Stimulated activated naive CD8-positive, alpha-beta T cell treated with anti-CD3 and anti-CD28 coated beads, Interleukin-15, Interleukin-2, amounts not matched to agents 100 U/mL and 50 U/mL, for 24 hours (primary cell): ENCODE results near the gene CDH8.

Experiments used
- ATAC-seq: fragments of 150-1000 bp; cut with Tn5 transposase; one replicate; pipeline ENCODE4 v1.10.0; 2021
- DNase-seq: peaks from one replicate; pipeline ENCODE4 v3.0.0; 2021

Gene CDH8, protein sequence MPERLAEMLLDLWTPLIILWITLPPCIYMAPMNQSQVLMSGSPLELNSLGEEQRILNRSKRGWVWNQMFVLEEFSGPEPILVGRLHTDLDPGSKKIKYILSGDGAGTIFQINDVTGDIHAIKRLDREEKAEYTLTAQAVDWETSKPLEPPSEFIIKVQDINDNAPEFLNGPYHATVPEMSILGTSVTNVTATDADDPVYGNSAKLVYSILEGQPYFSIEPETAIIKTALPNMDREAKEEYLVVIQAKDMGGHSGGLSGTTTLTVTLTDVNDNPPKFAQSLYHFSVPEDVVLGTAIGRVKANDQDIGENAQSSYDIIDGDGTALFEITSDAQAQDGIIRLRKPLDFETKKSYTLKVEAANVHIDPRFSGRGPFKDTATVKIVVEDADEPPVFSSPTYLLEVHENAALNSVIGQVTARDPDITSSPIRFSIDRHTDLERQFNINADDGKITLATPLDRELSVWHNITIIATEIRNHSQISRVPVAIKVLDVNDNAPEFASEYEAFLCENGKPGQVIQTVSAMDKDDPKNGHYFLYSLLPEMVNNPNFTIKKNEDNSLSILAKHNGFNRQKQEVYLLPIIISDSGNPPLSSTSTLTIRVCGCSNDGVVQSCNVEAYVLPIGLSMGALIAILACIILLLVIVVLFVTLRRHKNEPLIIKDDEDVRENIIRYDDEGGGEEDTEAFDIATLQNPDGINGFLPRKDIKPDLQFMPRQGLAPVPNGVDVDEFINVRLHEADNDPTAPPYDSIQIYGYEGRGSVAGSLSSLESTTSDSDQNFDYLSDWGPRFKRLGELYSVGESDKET

DNA sequence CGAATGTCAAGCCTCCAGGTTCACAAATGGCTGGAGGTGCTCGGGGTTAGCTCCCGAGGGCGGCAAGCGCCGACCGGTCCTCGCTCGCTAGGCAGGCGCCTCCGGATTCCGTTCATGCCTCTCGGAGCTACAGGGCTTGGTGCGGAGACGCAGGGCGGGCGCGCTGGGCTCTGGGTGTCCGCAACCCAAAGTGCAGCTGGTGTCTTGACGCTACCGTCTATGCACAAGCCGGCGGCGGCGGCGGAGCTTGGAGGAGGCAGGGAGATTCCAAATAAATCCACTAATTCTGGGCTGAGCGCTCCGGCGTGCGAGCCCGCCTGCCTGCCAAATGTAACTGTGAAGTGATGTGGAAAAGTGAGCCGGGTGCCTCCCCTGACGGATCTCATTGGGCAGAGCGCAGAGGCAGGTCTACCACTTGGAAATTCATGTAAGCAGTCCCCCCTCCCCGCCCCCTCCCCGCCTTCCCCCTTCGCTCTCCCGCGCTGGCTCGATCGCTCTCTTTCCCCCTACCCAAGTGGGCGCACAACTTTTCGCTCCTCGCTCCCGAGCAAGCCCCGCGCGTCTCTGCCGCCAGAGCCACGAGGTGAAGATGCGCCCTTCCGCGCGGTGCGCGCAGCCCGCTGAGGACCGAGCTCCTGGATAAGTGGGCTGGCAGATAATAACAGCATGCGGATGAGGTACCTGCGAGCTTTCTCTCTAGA, at the start of gene CDH8:
CDH8 (minus strand) TSS at position 338 of the 701 bp plus-strand sequence. CDS start 15,035 bp downstream, outside the sequence.
- ATAC-seq (no peak), DNase-seq (no peak)

DNA sequence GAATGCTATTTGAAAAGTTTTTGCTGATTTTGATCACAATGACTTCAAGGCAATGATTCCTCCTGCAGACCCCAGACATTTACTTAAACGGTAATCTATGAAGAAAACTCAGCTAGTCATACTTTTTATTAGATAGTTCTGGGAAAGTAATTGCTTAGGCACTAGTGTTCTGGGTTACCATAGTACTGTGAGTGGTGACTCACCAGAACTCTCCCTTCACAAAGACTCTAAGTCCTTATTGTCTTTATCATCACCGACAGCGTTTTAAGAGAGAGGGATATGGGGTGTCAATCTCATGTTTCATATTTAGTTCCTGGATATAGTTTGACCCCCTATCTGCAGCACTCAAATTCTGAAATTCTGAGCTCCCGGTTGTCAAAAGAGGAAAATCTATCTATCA, 43.0 kb upstream of the CDH8 start:
- ATAC-seq: no peak
- DNase-seq: no peak

DNA sequence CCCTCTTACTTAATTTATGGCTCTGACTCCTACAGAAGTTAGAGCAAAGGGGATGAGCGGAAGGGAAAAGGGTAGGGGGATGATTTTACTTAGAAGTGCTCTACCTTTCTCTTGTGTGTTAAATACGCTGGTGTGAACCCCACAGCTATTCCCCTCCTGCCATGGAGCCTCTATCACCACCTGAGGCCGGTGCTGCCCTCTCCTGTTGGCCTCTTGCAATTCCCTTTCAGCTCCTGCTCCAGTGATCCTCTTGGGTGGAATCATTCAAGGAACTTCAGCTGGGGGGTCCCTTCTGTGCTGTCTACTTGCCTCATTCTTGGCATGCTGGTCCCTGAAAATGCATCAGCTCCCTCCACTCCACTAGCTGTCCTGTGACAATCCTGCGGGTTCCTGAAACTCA, 41.8 kb upstream of the CDH8 start:
- no peak for DNase-seq

DNA sequence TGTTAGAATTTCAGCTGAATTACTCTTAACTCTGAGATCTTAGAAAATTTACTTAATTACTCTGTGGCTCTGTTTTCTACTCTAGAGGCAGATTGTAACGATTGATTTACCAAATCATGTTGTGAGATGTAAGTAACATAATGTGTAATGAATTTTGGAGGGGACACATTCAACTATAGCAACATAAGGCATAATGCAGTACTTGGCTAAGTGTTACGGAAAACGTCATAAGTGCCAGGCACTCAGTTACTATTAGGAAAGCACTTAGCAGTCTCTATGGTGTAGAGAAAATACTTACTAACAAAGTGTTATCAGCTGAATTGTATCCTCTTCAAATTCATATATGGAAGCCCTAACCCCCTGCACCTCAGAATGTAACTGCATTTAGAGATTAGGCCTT, 40.6 kb upstream of the CDH8 start:
- DNase-seq: no peak
- no peak for ATAC-seq

More for the DNA sequence above, 41.8 kb upstream of the CDH8 start:
- ATAC-seq: no peak

DNA sequence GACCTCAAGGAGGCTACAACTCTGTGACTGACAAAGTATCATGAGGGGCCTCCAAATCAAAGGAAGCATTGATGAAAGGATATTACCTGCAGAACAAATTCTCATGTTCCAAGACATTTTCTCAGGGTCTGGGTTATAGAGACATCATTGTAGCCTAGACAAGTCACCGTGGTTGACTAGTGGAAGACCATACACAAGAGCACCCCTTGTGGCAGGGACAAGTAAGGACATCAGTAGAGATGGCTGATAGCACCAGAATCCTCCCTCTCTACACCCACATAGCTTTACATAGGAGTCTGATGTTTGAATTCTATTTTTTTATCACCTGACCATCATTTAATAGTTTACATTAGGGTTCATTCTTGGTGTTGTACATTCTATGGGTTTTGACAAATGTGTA, 32.5 kb upstream of the CDH8 start:
- DNase-seq (no peak), ATAC-seq (no peak)

DNA sequence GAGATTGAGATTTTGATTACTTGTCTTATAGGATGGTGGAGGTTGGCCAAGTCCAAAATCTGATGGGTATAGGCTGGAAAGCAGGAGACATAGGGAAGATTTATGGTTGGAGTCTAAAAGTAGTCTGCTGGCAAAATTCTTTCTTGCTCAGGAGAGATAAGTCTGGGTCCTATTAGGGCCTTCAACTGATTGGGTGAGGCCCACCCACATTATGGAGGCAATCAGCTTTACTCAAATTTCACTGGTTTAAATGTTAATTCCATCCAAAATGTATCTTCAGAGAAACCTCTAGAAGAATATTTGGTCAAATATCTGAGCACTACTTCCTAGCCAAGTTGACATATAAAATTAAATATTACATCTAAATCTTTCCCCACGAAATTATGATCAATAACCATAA, 31.7 kb upstream of the CDH8 start:
- no peak for DNase-seq
- ATAC-seq: no peak

DNA sequence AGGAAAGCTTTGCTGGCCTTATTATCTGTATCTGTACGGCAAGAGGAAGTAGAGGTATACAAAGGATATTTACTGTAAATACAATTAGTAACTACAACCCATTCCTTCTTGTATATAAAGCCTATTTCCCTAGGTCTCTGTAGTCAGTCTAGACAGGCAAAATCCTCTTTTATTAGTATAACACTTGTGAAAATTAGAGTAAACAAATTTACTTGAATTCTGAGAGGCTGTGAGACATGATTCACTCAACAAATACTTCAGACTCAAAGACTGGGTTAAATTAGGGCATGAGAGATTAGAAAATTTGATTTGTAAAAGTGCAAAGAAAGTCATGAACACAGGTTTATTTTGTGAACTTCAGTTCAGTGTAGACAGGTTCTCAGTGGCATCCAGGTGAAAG, 30.9 kb upstream of the CDH8 start:
- ATAC-seq (no peak), DNase-seq (no peak)

DNA sequence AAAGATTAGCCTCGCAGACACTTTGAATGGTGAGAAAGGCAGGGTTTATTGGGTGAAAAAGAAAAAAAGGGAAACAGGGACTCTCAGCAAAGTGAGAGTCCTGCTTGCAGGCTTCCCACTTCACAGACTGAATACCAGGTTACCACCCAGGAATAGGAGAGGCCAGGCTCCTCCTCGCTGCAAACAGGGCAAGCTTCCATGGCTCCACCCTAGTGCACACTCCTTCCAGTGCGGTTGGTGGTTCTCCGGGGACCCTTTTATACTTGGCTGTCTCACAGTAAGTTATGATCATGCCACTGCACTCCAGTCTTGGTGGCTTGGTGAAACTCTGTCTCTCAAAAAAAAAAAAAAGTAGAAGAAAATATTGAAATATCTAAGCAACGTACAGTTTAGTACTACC, 30.5 kb upstream of the CDH8 start:
- ATAC-seq: no peak
- no peak for DNase-seq

DNA sequence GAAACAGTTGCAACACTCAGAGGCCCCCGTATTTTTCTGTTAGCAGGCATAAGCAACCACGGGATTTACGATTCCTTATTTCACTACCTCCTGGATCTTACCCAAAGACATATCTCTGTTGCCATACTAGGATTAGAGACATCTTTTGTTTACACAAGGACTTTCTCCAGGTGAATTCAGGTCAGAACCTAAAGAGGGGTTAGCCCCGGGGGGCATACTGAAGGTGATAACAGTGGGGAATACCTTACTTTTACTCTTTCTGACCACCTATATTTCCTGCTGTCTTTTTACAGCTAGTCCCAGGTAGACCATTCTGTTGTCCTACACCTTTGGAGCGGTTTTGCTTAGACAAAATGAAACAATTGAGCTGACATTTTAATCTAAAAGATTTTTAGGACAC, 27.9 kb upstream of the CDH8 start:
- ATAC-seq (no peak), DNase-seq (no peak)

DNA sequence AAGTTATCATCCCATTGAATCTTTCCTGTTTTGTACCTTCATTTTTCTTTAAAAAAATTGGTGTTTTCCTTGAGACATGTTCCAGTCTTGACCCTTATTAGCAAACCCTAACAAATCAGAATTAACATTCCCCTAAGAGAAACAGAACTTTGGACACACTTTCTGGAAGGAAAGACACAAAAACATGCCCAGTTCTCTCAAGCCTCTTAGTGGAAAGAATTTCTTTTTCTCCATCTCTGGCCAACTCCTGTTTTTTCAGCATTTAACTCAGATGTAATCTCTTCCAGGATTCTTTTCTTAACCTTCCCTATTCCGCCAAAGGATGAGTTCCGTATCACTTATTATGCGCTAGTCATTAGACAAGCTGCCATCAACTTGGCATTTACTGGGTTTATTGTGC, 23.9 kb upstream of the CDH8 start:
- no peak for DNase-seq
- ATAC-seq: no peak

DNA sequence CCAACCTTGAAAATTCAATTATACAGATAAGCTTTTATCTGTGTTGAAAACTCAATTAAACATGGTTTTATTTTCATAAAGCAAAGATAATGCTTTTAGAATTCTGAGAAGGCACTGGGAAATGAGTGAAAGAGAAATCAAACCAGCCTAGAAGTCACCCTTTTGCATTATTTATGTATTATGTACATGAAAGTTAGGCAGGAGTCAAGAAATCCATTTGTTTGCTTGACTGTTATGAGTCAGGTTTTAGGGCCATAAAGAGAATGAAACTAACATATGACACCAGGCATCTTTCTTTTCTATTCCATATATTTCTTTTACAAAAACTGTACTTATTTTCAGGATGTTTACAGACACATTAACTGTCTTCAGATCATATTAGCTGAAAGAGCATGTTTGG, 23.3 kb upstream of the CDH8 start:
- ATAC-seq (no peak), DNase-seq (no peak)

DNA sequence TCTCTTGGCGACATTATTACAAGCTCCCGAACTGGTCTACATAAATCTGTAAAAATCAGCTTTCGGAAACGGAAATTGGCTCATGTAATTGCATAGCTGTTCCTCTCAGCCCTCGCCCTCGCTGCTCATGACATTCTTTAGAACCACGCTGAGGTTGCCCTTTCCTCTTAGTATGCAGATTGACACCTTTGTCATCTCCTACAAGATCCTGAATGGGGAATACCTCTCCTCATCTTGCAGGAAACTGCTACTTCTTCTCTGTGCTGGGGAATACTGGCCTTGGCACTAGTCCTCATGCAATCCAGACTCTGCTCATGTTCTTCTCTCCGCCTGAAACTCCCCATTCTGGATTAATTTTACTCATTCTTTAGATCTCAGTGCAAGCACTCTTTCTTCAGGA, 22.2 kb upstream of the CDH8 start:
- ATAC-seq: no peak
- DNase-seq: no peak

DNA sequence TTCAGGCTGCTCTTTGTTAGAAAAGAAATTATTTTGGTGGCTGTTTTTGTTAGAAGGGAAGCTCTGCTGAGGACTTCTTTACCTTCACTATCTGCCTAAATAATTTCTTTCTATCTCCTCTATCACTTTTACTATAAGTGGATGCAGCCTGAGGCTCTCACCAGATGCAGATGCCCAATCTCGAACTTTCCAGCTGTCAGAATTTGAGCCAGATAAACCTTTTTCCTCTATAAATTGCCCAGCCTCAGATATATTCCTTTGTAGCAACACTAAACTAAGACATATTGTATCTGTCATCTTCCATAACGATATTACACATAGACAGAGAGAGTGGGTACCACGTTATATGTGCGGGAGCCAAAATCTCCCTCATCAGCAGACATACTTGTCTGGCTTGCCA, 15.7 kb upstream of the CDH8 start:
- ATAC-seq: no peak
- DNase-seq: no peak

DNA sequence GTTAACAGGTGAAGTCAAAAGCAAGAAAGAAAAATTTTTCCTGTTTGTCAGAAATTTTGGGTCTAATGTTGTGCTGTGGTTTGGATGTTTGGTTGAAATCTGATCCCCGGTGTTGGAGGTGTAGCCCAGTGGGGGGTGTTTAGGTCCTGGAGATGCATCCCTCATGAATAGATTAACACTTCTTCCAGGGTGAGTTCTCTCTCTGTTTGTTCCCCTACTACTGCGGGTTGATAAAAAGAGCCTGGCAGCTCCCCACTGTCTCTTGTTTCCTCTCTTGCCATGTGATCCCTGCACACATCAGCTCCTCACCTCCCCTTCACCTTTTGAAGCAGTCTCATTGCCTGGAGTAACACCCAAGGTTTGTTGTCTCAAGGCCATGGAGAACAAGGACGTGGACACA, 14.6 kb upstream of the CDH8 start:
- ATAC-seq (no peak), DNase-seq (no peak)

DNA sequence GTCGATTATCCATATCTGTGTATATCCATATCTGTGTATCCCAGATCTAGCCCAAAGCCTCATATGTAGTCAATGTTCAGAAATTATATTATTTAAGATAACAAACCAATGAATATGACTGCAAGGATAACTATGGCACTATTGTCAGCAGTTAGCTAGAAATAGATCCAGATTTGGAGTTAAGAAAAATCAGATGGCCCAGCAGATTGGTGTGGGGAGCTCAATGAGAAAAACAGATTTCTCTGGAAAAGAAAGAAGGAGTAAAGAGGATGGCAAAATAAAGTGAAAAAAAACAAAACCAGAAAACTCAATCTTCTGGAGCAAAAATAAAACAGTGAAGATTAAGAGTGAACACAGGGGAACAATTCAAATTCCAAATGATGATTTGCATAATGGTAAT, 10.6 kb upstream of the CDH8 start:
- ATAC-seq: no peak

DNA sequence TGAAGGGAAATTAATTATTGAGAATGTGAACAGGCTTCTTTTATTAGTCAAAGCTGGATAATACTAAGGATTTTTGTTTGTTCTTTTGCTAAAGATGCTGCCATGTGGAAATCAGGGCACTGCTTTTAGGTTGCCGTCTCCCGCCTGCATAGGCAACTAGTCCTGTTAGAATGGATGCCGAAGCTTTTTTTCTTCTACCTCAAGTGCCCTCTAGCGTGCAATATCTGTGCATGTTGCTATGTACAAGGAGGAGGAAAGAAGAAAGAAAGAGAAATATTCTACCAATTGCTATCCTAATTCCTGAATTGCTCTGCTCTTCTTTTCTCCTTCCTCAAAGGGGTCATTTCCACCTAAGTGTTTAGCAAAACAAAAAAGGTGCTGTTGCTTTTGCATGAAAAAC, 5.2 kb upstream of the CDH8 start:
- no peak for DNase-seq
- ATAC-seq: no peak

More for the DNA sequence above, 10.6 kb upstream of the CDH8 start:
- no peak for DNase-seq

DNA sequence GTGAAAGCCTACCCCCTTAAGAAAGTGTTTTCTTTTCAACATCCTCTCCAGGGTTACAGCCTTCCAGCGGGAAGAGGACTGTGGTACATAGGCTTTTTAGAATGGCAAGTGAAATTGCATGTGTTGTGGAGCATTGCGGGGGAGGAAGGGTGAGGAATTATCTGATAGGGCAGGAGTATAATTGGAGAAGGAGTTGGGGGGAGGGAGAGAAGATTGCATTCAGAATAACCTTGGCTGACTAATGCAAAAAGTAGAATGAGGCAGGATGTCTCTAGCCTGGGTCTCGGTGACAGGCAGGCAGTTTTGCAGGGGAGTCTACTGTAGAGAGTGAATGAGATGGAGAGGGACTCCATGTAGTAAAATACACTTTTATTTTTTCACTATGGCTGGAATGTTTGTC, 2.4 kb upstream of the CDH8 start:
- DNase-seq: no peak
- ATAC-seq: no peak

DNA sequence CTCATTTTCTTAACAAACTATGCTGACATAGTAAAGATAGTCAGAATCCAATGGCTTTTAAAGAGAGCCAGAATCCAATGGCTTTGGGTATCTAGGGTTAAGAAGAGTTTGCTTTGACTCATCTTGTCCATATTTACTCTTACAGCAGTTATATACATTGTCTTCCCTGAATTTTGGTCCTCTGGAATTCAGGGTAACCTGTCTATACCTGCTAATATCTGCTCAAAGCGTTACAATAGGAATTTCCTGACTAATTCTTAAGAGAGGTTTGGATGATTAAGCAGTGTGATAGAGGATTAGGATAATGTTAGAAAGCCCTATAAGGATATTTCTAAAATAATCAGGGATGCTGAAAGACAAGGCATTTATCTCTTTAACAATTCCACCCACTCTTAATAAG, 2.0 kb upstream of the CDH8 start:
- ATAC-seq: no peak
- no peak for DNase-seq

DNA sequence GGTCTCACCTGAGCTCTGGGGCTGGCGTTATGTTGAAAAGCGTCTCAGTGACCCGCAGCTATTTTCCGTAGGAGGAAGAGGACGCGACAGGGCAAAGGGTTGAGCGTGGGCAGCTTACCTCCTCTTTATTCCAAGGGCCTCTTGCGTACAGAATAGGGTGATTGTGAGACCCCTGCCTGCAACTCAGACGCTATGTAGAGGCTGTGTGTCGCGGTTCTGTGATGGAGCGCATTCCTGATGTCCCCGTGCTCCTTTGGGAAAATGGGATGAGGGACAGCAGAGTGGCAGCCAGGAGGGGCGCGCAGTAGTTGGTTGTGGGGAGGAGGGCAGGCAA, 531 bp upstream of the CDH8 start:
- DNase-seq (no peak), ATAC-seq (no peak)

DNA sequence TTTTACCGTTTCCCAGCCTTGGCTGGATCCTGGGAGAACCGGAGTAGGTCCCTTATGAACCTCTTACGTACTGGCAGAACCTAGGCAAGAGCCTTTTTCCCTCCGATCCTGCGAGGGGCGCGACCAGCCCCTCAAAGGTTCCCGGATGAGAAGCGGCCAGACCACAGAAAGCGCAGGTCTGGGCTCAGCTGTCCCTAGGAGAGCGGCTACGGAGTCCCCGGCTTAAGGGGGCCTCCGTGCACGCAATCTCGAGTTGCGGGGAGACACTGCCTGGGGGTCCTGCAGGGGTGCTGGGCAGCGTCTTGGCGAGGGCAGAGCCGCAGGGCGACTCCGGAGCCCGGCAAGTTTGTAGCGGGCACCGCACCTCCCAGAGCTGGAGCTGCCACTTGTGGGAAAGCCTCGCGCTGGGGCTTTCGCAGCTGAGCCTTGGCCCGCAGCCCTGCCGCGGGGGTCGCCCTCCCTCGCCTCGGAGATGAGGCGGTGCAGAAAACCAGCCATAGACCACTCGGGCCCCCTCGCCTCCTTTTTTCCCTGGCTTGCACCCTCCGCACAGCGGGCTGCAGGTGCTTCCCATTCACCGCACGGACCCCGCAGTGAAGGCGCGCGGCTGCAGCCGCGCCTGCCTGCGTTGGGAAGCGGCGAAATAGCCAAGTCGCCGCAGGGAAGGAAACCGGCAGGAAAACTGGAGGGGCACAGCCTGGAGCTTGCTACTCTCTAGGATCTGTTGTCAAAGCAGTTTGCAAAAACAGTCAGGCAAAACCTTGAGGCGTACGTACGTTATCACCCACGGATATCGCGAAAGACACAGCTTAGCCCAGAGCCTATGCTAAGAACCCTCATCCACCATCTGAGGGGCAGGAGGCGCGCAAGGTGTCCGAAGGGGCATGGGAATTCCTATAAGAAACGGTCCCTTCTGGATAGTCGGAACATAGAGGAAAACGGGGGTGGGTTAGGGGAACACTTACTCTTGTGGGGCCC, 834 bp downstream of the CDH8 start:
- no peak for ATAC-seq
- DNase-seq: no peak

DNA sequence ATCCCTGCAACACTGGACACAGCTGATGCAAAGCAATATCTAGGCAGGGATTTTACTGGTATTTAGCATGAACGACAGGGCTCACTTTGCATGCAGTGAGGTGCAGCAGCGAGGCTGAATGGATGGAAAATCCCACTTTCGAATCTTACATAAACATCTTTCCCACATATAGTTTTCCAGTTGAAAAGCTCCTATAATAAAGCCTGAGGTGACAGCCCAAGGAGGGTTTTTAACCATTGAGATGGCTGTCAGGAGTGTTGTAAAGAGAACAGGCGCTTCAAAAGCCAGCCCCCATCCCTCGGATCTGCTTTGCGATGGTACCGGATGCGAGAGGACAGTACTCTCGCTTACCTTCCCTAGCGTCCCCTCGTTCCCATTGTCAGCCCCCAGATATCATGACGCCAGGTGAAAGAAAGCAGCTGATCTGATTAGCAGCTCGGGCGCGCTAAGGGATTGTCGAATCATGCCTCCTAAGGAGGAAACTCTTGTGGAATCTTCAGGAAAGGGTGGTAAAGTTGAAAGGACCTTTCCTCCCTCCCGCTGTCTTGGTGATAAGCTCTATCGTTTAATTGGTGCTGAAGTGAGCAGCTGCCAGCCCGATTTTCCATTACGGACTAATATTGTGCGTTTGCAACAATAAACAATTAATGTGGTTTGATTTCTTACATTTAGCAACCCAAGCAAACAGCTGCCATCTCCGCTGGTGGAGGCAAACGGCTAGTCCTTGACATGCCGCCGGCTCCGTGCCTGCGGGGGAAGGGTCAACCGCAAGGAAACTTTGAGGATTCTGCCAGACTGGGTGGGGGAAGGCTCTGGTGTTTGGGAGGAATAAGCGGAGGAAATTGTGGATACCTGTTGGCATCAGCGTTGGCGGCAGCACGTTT, 1.8 kb downstream of the CDH8 start:
- no peak for ATAC-seq
- no peak for DNase-seq
